A549 (cell line): ENCODE results near the gene PKDCC. TPM values are rescaled to one million over a fixed set of nuclear protein-coding genes. Genes with fewer than 3 reads are reported as not detected.

ENCODE experiments used
- ATAC-seq, 2 experiments: fragments of 200-7000 bp in 1 of 2; fragments of >200 bp in 1 of 2; cut with Nextera tagmentation in 1 of 2; cut with Tn5 transposase in 1 of 2; 3 replicates each; pipeline versions ENCODE4 v1.8.0 to v1.9.1; 2018 to 2020; ENCODE audit warnings: mild to moderate bottlenecking in 1 of 2, moderate library complexity in 1 of 2
- CTCF ChIA-PET: fragments of 300-600 bp; sonication (Branson Sonifier 250); formaldehyde crosslinking; extraction: SDS; loops from one replicate; lab custom pipeline; 2021; ENCODE audit warnings: antibody characterized with exemption, inconsistent platforms; lab: Yijun Ruan, JAX
- POLR2A ChIA-PET: fragments of 350-600 bp; formaldehyde crosslinking; extraction: SDS; loops from one replicate; lab custom pipeline; 2021; ENCODE audit warnings: antibody characterized with exemption, inconsistent platforms; lab: Yijun Ruan, JAX
- DNase-seq, 2 experiments: peaks; one replicate each; pipeline versions ENCODE4 v3.0.0 to v3.0.0-alpha.2; 2011 to 2016; ENCODE audit warnings: low read depth in 1 of 2, low spot score in 1 of 2
- FAIRE-seq: peaks from 2 replicates; lab custom pipeline; 2011; peaks lifted over from hg19 to GRCh38; lab: Jason Lieb, UNC
- H3K27ac ChIP-seq, 2 experiments: fragments of >200 bp; sonication (Bioruptor Twin); formaldehyde crosslinking; 3 replicates each; pipeline ENCODE4 v1.5.1; 2016 to 2017
- H3K4me1 ChIP-seq: fragments of >200 bp; sonication (Bioruptor Twin); formaldehyde crosslinking; 3 replicates; pipeline ENCODE4 v1.6.1; 2016
- H3K4me2 ChIP-seq: fragments of >200 bp; sonication (Bioruptor Twin); formaldehyde crosslinking; 3 replicates; pipeline ENCODE4 v1.6.1; 2016
- H3K4me3 ChIP-seq: fragments of >200 bp; sonication (Bioruptor Twin); formaldehyde crosslinking; 3 replicates; pipeline ENCODE4 v1.5.1; 2016
- H3K9me3 ChIP-seq: fragments of >200 bp; sonication (Bioruptor Twin); formaldehyde crosslinking; 3 replicates; pipeline ENCODE4 v1.6.1; 2016
- CBX2 ChIP-seq: fragments of 200-600 bp; sonication (generic); IDR thresholded peaks from 2 replicates; pipeline ENCODE4 v1.6.1; 2016; ENCODE audit warnings: low read depth, mild to moderate bottlenecking, borderline replicate concordance
- CHD4 ChIP-seq: fragments of 200-600 bp; sonication (generic); IDR thresholded peaks from 2 replicates; pipeline ENCODE4 v1.6.1; 2016; ENCODE audit warnings: antibody characterized with exemption, mild to moderate bottlenecking, borderline replicate concordance
- EHF ChIP-seq: fragments of 250-450 bp; sonication (Bioruptor Pico); IDR thresholded peaks from 2 replicates; pipeline ENCODE4 v1.5.0; 2020; ENCODE audit warnings: mild to moderate bottlenecking
- ELK1 ChIP-seq: fragments of 150-350 bp; IDR thresholded peaks from 2 replicates; pipeline ENCODE4 v1.6.1; 2014; ENCODE audit warnings: low read depth, mild to moderate bottlenecking, low read length
- EP300 ChIP-seq, 2 experiments: fragments of >200 bp; sonication (Bioruptor Twin); formaldehyde crosslinking; IDR thresholded peaks; 2 replicates in 1 of 2; 3 replicates in 1 of 2; pipeline ENCODE4 v1.6.1; 2016 to 2017
- FOSB ChIP-seq: fragments of 250-450 bp; sonication (Bioruptor Pico); IDR thresholded peaks from 2 replicates; pipeline ENCODE4 v1.5.0; 2020; ENCODE audit warnings: mild to moderate bottlenecking, moderate library complexity
- FOSL2 ChIP-seq, 2 experiments: fragments of 450-650 bp in 1 of 2; fragments of >200 bp in 1 of 2; sonication (Bioruptor Twin) in 1 of 2; formaldehyde crosslinking; IDR thresholded peaks; 2 replicates each; pipeline versions ENCODE4 v1.5.0 to v1.6.1; 2016 to 2020; ENCODE audit warnings: mild to moderate bottlenecking in 1 of 2, moderate library complexity in 1 of 2
- GATA3 ChIP-seq: IDR thresholded peaks from 2 replicates; pipeline ENCODE4 v1.6.1; 2012; ENCODE audit warnings: borderline replicate concordance
- HDAC2 ChIP-seq: fragments of 200-600 bp; sonication (generic); IDR thresholded peaks from 2 replicates; pipeline ENCODE4 v1.6.1; 2016
- HES2 ChIP-seq: fragments of >200 bp; sonication (Bioruptor Twin); formaldehyde crosslinking; IDR thresholded peaks from 2 replicates; pipeline ENCODE4 v1.6.1; 2016
- HOXB13 ChIP-seq: fragments of 250-450 bp; sonication (Bioruptor Pico); IDR thresholded peaks from 2 replicates; pipeline ENCODE4 v1.5.0; 2020; ENCODE audit warnings: low read depth, mild to moderate bottlenecking, moderate library complexity
- JUN ChIP-seq, 2 experiments: fragments of >200 bp; sonication (Bioruptor Twin); formaldehyde crosslinking; IDR thresholded peaks; 2 replicates in 1 of 2; 3 replicates in 1 of 2; pipeline ENCODE4 v1.6.1; 2016 to 2017
- MAFK ChIP-seq: fragments of 450-650 bp; IDR thresholded peaks from 2 replicates; pipeline ENCODE4 v1.6.1; 2014; ENCODE audit not compliant: partially characterized antibody
- MAZ ChIP-seq: fragments of 150-350 bp; IDR thresholded peaks from 2 replicates; pipeline ENCODE4 v1.6.1; 2014; ENCODE audit warnings: antibody characterized with exemption, low read depth, low read length, borderline replicate concordance
- MYC ChIP-seq: IDR thresholded peaks from 2 replicates; pipeline ENCODE4 v1.6.1; 2012; ENCODE audit warnings: mild to moderate bottlenecking, inconsistent platforms, low read length, improper control_type of control experiment, borderline replicate concordance
- PHF8 ChIP-seq: fragments of 200-600 bp; sonication (generic); IDR thresholded peaks from 2 replicates; pipeline ENCODE4 v1.6.1; 2016; ENCODE audit warnings: low read depth, mild to moderate bottlenecking, antibody characterized with exemption, moderate library complexity, borderline replicate concordance
- POLR2A ChIP-seq: IDR thresholded peaks from 2 replicates; pipeline ENCODE4 v1.6.1; 2012; ENCODE audit warnings: mild to moderate bottlenecking, low read length
- RCOR1 ChIP-seq: fragments of 150-350 bp; IDR thresholded peaks from 2 replicates; pipeline ENCODE4 v1.6.1; 2014; ENCODE audit warnings: antibody characterized with exemption, low read length, low read depth
- RNF2 ChIP-seq: fragments of 200-600 bp; sonication (generic); IDR thresholded peaks from 2 replicates; pipeline ENCODE4 v1.6.1; 2016; ENCODE audit warnings: low read depth, mild to moderate bottlenecking, antibody characterized with exemption, moderate library complexity, borderline replicate concordance
- ZSCAN20 ChIP-seq: fragments of 250-450 bp; sonication (Bioruptor Pico); IDR thresholded peaks from 2 replicates; pipeline ENCODE4 v1.8.0; 2022; ENCODE audit warnings: mild to moderate bottlenecking, moderate library complexity
- WGBS: methylation state at CpG from one replicate; pipeline ENCODE4 v1.1.6; 2017; ENCODE audit errors: missing lambda C conversion rate; 5-methylcytosine and 5-hydroxymethylcytosine counted together
- polyA plus RNA-seq, 4 experiments: library from polyadenylated mRNA; depleted of rRNA in 3 of 4; stranded (reverse); fragments of >200 nt; fragmentation: RNase III in 1 of 4; extraction: RNeasy Plus Mini Kit Qiagen cat#74134 plus additional on column Dnase treatment in 1 of 4; gene quantifications; 2 replicates in 3 of 4; 3 replicates in 1 of 4; pipeline ENCODE4 v1.2.3, GENCODE V29; 2011 to 2017
- TF ChIP-seq, protein P1 (sequence below): fragments of >200 bp; sonication (Bioruptor Twin); formaldehyde crosslinking; IDR thresholded peaks from 3 replicates; pipeline ENCODE4 v1.5.1; 2016
- TF ChIP-seq, protein P2 (sequence below): IDR thresholded peaks from 2 replicates; pipeline ENCODE4 v1.6.1; 2012

The PKDCC gene
- polyA plus RNA-seq, 2 of the 4 experiments (the other 2 are of a cell fraction), result 30.0 to 64.5 TPM

- ATAC-seq (no peak), FAIRE-seq (no peak), DNase-seq (no peak)
- 64% methylated on average over 9 of the region's 9 CpGs for WGBS
- no peak overlapping the region for H3K4me3 ChIP-seq
- no peak for TF ChIP-seq HOXB13
- ChIA-PET POLR2A (no interaction called here), CTCF (interaction anchor here (0.7 to 1.7 kb wide), 3 partner anchors 17 to 180 kb away, joined by 3 to 4 read pairs (median 3); no protein-coding TSS in a partner anchor)
- peaks cover 8% of the 10 kb centered on the region; the same call in 1 of the 3 replicates for H3K9me3 ChIP-seq
- H3K4me2 ChIP-seq, result no peak overlapping the region
- H3K4me1 ChIP-seq, result no peaks in the 10 kb centered on the region
- no peak overlapping the region for H3K27ac ChIP-seq
Measured at GRCh38 chr2:41999592-42000281, 48.1 kb upstream of the PKDCC start.

DNA sequence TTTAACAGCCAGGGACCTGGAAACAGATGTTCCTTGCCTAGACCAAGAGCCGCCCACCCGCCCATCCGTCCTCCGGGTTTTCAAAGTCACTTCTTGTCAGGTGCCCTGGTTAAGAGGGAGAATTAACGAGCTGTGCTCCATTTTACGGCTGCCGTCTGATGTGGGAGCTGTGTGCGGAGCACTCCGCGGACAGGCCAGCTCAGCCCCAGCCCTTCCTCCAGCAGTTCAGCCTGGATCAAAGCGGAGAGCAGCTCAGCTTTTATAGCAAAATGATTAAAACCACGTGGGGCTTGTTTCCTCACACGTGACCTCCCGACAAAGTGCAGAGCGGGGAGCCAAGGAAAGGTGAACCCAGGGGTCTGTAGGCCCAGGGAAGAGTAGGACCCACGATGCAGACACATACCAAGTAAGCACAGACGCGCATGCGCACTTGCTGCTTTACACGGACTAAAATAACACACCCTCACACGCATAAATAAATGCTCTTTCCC lies 46.1 kb upstream of the PKDCC start:
- 83% methylated on average over 21 of the region's 21 CpGs for WGBS
- no peak overlapping the region for H3K27ac ChIP-seq
- H3K4me1 ChIP-seq, result no peaks in the 10 kb centered on the region
- POLR2A ChIA-PET, result no interaction called here
- DNase-seq, result no peak
- H3K9me3 ChIP-seq, result peaks cover 8% of the 10 kb centered on the region; the same call in 2 of the 3 replicates
- no peak for ATAC-seq
- no peak for FAIRE-seq
- H3K4me2 ChIP-seq, result no peak overlapping the region
- no peak overlapping the region for H3K4me3 ChIP-seq
- CTCF ChIA-PET, result interaction anchor here (1.4 kb wide), 1 partner anchor 12 kb away, joined by 3 read pairs; no protein-coding TSS in a partner anchor
- no peak for TF ChIP-seq PHF8
- TF ChIP-seq, all 56 proteins: peak for 0

DNA sequence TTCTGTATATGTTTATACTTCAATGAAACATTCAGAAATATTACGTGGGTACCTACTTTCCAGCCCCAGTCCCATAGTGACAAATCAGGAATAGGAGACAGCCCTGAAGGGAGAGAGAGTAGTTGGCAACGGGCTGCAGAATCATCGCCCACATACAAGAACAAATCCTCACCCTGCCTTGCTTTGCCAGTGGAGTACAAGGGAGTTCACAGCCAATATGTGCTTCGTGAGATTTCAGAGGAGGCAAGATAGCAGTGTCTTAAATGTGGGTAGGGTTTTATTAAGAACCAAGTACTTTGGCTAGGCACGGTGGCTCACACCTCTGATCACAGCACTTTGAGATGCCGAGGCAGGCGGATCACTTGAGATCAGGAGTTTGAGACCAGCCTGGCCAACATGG lies 40.3 kb upstream of the PKDCC start:
- WGBS, result 78% methylated on average over 7 of the region's 7 CpGs
- POLR2A ChIA-PET, result no interaction called here
- FAIRE-seq (no peak), ATAC-seq (no peak)
- Histone ChIP-seq H3K27ac (no peak overlapping the region), H3K4me3 (no peak overlapping the region), H3K4me2 (no peak overlapping the region)
- CTCF ChIA-PET, result interaction anchor here (1.3 kb wide), 1 partner anchor 57 kb away, joined by 3 read pairs; no protein-coding TSS in a partner anchor
- TF ChIP-seq CBX2, result no peak
- no peak for TF ChIP-seq MAZ
- no peak for TF ChIP-seq POLR2A
- no peak for TF ChIP-seq HES2
- TF ChIP-seq, all 56 proteins: peak for 0
- H3K9me3 ChIP-seq, result peaks cover 8% of the 10 kb centered on the region; the same call in 2 of the 3 replicates
- H3K4me1 ChIP-seq, result no peaks in the 10 kb centered on the region
- DNase-seq, result no peak

DNA sequence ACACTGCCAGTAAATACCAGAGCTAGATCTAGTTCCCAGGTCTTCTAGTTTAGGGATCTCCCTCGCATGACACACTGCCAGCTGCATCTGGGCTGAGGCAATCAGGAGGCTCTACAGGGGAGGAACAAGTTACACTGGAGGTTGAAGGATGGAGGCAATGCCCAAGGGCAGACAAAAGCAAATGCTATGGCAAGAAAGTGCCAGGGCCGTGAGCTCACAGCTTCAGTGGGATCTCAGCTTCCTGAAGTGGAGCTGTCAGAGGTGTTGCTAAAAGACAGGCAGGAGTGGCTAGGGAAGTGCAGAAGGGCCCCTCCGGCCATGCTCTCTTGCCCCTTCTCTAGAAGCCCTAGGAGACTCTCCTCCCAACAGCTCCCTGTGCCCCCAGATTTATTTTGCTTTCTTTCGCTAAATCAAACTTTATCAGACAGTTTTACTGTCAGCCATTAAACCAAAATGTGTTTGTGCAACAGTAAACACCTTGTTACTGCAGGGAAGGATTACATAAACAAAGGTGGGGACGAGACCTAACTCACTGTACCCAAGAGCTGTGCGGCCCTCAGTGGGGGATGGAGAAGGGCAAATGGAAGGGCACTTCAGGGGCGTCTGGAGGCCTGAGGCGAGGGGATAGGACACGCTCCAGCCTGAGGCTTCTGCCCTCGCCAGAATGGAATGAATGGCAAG lies 39.4 kb upstream of the PKDCC start:
- no peak for DNase-seq
- peaks cover 8% of the 10 kb centered on the region; the same call in 2 of the 3 replicates for H3K9me3 ChIP-seq
- no peak for TF ChIP-seq CHD4
- TF ChIP-seq EHF, result no peak
- TF ChIP-seq EP300 (IDR thresholded peaks at IDR 0.05), result no peak
- TF ChIP-seq FOSB (CRISPR knock-in tag), result no peak
- TF ChIP-seq, protein P1, sequence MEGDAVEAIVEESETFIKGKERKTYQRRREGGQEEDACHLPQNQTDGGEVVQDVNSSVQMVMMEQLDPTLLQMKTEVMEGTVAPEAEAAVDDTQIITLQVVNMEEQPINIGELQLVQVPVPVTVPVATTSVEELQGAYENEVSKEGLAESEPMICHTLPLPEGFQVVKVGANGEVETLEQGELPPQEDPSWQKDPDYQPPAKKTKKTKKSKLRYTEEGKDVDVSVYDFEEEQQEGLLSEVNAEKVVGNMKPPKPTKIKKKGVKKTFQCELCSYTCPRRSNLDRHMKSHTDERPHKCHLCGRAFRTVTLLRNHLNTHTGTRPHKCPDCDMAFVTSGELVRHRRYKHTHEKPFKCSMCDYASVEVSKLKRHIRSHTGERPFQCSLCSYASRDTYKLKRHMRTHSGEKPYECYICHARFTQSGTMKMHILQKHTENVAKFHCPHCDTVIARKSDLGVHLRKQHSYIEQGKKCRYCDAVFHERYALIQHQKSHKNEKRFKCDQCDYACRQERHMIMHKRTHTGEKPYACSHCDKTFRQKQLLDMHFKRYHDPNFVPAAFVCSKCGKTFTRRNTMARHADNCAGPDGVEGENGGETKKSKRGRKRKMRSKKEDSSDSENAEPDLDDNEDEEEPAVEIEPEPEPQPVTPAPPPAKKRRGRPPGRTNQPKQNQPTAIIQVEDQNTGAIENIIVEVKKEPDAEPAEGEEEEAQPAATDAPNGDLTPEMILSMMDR, result no peak
- no peak for TF ChIP-seq MYC
- TF ChIP-seq FOSL2 (IDR thresholded peaks at IDR 0.05), result no peak
- TF ChIP-seq FOSL2 (CRISPR knock-in tag; IDR thresholded peaks at IDR 0.05), result no peak
- no peak for TF ChIP-seq HOXB13
- TF ChIP-seq RNF2, result no peak
- TF ChIP-seq MAFK, result no peak
- no peak for TF ChIP-seq ELK1
- TF ChIP-seq ZSCAN20 (CRISPR knock-in tag), result no peak
- TF ChIP-seq JUN (IDR thresholded peaks at IDR 0.05), result no peak
- TF ChIP-seq HDAC2, result no peak
- no peak for TF ChIP-seq RCOR1
- no peak for TF ChIP-seq GATA3
- TF ChIP-seq, protein P2, sequence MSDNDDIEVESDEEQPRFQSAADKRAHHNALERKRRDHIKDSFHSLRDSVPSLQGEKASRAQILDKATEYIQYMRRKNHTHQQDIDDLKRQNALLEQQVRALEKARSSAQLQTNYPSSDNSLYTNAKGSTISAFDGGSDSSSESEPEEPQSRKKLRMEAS, result no peak
- no peak for FAIRE-seq
- 80% methylated on average over 10 of the region's 10 CpGs for WGBS
- ChIA-PET POLR2A (interaction anchor here (0.7 kb wide), 1 partner anchor 802 kb away, joined by 3 read pairs; no protein-coding TSS in a partner anchor), CTCF (interaction anchor here (0.6 to 1.3 kb wide), 3 partner anchors 56 to 489 kb away, joined by 3 read pairs; no protein-coding TSS in a partner anchor)
- no peaks in the 10 kb centered on the region for H3K4me1 ChIP-seq
- no peak overlapping the region for H3K4me3 ChIP-seq
- H3K27ac ChIP-seq, result peak overlapping the region in 1 of 2 experiments; percentile 40; a peak in 3 of 6 replicates
- no peak; a peak in 2 of 6 replicates for ATAC-seq
- no peak overlapping the region for H3K4me2 ChIP-seq
